Immature natural killer cell (primary cell): ENCODE results near the gene ITPR2. TPM values are rescaled to one million over a fixed set of nuclear protein-coding genes. Genes with fewer than 3 reads are reported as not detected.
"Not testable (repeated sequence)": the region's sequence is repeated elsewhere in the genome, so short reads cannot be mapped to it uniquely, and the experiment has no call there.

ENCODE experiments used
- DNase-seq, 3 donors: peaks; one replicate each; pipeline ENCODE4 v3.0.0; 2022; ENCODE audit warnings: mixed read lengths in 1 of 3
- H3K27ac Mint-ChIP-seq, 6 donors: one replicate each; pipeline ENCODE4 v1.8.0; 2020; ENCODE audit warnings: mixed read lengths in 6 of 6, mild to moderate bottlenecking in 5 of 6, inconsistent platforms in 4 of 6, moderate library complexity in 3 of 6
- H3K27me3 Mint-ChIP-seq, 3 donors: one replicate each; pipeline ENCODE4 v1.8.0; 2020 to 2021; ENCODE audit warnings: low read depth in 3 of 3, mild to moderate bottlenecking in 3 of 3, mixed read lengths in 3 of 3, moderate library complexity in 3 of 3, inconsistent platforms in 1 of 3
- H3K36me3 Mint-ChIP-seq, 3 donors: one replicate each; pipeline ENCODE4 v1.8.0; 2020; ENCODE audit warnings: mixed read lengths in 3 of 3, inconsistent platforms in 2 of 3, mild to moderate bottlenecking in 2 of 3
- H3K4me1 Mint-ChIP-seq, 2 donors: one replicate each; pipeline ENCODE4 v1.8.0; 2020; ENCODE audit warnings: inconsistent platforms in 2 of 2, mild to moderate bottlenecking in 2 of 2, mixed read lengths in 2 of 2, moderate library complexity in 1 of 2
- H3K4me3 Mint-ChIP-seq, 5 donors: one replicate each; pipeline ENCODE4 v1.8.0; 2020; ENCODE audit warnings: mild to moderate bottlenecking in 5 of 5, mixed read lengths in 5 of 5, inconsistent platforms in 3 of 5, moderate library complexity in 3 of 5
- H3K9me3 Mint-ChIP-seq, 6 donors: one replicate each; pipeline ENCODE4 v1.8.0; 2020; ENCODE audit warnings: mild to moderate bottlenecking in 6 of 6, mixed read lengths in 6 of 6, inconsistent platforms in 4 of 6, moderate library complexity in 3 of 6
- polyA plus RNA-seq, 3 donors: library from polyadenylated mRNA; unstranded; fragments of 300-500 nt; fragmentation: Illumina TruSeq; gene quantifications; one replicate each; pipeline ENCODE4 v1.2.3, GENCODE V29; 2021

Gene ITPR2
- polyA plus RNA-seq, 3 donors from 2014 or later, result 7.2 to 23.4 (median 7.4) TPM

DNA sequence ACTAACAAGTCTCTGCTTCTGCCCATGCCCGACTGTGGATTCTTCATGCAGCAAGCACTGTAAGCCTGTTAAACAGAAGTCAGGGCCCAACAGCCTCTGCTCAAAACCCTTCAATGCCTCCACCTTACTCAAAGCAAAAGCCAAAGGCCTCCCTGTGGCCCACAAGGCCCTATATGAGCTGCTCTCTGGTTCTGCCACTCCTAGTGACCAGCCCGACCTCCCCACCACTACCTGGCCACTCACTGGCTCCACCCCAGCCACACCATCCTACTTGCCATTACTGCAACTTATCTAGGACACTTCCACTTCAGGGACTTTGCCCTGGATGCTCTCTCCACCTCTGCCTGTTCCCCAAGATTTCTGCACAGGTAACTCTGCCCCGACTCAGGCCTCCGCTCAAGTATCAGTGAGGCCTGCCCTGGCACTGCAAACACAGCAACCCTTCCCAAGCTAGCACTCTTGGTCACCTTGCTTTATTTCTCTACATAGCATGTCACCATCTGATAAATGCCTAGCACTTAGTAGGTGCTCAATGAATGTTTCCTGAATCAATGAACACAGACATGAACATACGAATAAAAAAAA is 88.9 kb downstream of the ITPR2 start:
- peaks cover 34 to 55% of the 10 kb centered on the region in 2 donors for H3K4me1 Mint-ChIP-seq
- H3K4me3 Mint-ChIP-seq, result no peak overlapping the region
- H3K36me3 Mint-ChIP-seq, result peaks cover 3 to 12% (median 7%) of the 10 kb centered on the region in 3 donors
- H3K27me3 Mint-ChIP-seq, result peaks cover 0 to 3% (median 0%) of the 10 kb centered on the region in 3 donors
- peak overlapping the region in 2 of 6 donors; percentile 19 to 79 for H3K27ac Mint-ChIP-seq
- H3K9me3 Mint-ChIP-seq, result peaks cover 0 to 4% (median 0%) of the 10 kb centered on the region in 6 donors
- DNase-seq, result no peak

- Mint-ChIP-seq H3K27ac (peak overlapping the region in 1 of 6 donors; percentile 25), H3K9me3 (peaks cover 0 to 9% (median 2%) of the 10 kb centered on the region in 6 donors), H3K27me3 (peaks cover 0 to 3% (median 0%) of the 10 kb centered on the region in 3 donors), H3K36me3 (peaks cover 8 to 17% (median 11%) of the 10 kb centered on the region in 3 donors), H3K4me1 (peaks cover 18 to 35% of the 10 kb centered on the region in 2 donors), H3K4me3 (no peak overlapping the region)
- no peak for DNase-seq
Observed at GRCh38 chr12:26741584-26742227, 91.3 kb downstream of the ITPR2 start.

DNA sequence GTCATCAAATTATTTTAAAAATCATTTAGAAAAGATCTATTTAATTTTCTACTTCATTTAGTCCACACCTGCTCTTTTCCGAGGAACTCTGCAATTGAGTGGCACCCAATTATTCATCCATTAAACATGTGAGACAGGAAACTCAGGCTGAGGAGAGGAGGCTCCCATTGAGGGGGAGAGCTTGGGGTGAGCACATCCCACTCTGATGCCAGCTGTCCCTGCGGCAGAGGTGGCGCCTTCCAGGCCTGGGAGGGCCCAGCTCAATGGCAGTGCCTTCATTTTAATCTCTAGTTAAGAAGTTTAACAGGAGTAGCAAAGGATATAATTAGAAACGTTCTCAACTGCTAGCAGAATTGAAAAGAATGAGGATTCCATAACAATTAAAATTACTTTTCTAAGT is 92.0 kb downstream of the ITPR2 start:
- H3K27me3 Mint-ChIP-seq, result peaks cover 0 to 3% (median 0%) of the 10 kb centered on the region in 3 donors
- DNase-seq, result no peak
- peaks cover 8 to 17% (median 11%) of the 10 kb centered on the region in 3 donors for H3K36me3 Mint-ChIP-seq
- peaks cover 13 to 30% of the 10 kb centered on the region in 2 donors for H3K4me1 Mint-ChIP-seq
- H3K9me3 Mint-ChIP-seq, result peaks cover 0 to 9% (median 2%) of the 10 kb centered on the region in 6 donors
- no peak overlapping the region for H3K27ac Mint-ChIP-seq
- no peak overlapping the region for H3K4me3 Mint-ChIP-seq

- H3K4me3 Mint-ChIP-seq, result no peak overlapping the region
- H3K27me3 Mint-ChIP-seq, result peaks cover 0 to 3% (median 0%) of the 10 kb centered on the region in 3 donors
- H3K9me3 Mint-ChIP-seq, result peaks cover 0 to 9% (median 2%) of the 10 kb centered on the region in 6 donors
- peaks cover 8 to 17% (median 11%) of the 10 kb centered on the region in 3 donors for H3K36me3 Mint-ChIP-seq
- H3K27ac Mint-ChIP-seq, result no peak overlapping the region
- peaks cover 14 to 35% of the 10 kb centered on the region in 2 donors for H3K4me1 Mint-ChIP-seq
- DNase-seq, result no peak
Observed at GRCh38 chr12:26740348-26740747, 92.6 kb downstream of the ITPR2 start.

- Mint-ChIP-seq H3K9me3 (peaks cover 0 to 9% (median 2%) of the 10 kb centered on the region in 6 donors), H3K36me3 (peaks cover 8 to 17% (median 11%) of the 10 kb centered on the region in 3 donors), H3K27me3 (peaks cover 0 to 3% (median 0%) of the 10 kb centered on the region in 3 donors), H3K4me1 (peaks cover 20 to 45% of the 10 kb centered on the region in 2 donors), H3K27ac (no peak overlapping the region), H3K4me3 (no peak overlapping the region)
- DNase-seq, result no peak
Observed at GRCh38 chr12:26737487-26738030, 95.4 kb downstream of the ITPR2 start.

- H3K4me3 Mint-ChIP-seq, result no peak overlapping the region
- peaks cover 0 to 3% (median 0%) of the 10 kb centered on the region in 3 donors for H3K27me3 Mint-ChIP-seq
- peaks cover 8 to 15% (median 11%) of the 10 kb centered on the region in 3 donors for H3K36me3 Mint-ChIP-seq
- H3K9me3 Mint-ChIP-seq, result peaks cover 0 to 9% (median 2%) of the 10 kb centered on the region in 6 donors
- no peak overlapping the region for H3K27ac Mint-ChIP-seq
- H3K4me1 Mint-ChIP-seq, result peaks cover 24 to 47% of the 10 kb centered on the region in 2 donors
- no peak for DNase-seq
Observed at GRCh38 chr12:26736563-26737486, 96.2 kb downstream of the ITPR2 start.

GRCh38 chr12:26735249-26735639 is 97.8 kb downstream of the ITPR2 start:
- H3K36me3 Mint-ChIP-seq, result peaks cover 8 to 11% (median 8%) of the 10 kb centered on the region in 3 donors
- H3K9me3 Mint-ChIP-seq, result peaks cover 0 to 9% (median 2%) of the 10 kb centered on the region in 6 donors
- H3K4me3 Mint-ChIP-seq, result no peak overlapping the region
- no peak for DNase-seq
- H3K27me3 Mint-ChIP-seq, result peaks cover 0 to under 1% (median 0%) of the 10 kb centered on the region in 3 donors
- peaks cover 29 to 54% of the 10 kb centered on the region in 2 donors for H3K4me1 Mint-ChIP-seq
- H3K27ac Mint-ChIP-seq, result peak overlapping the region in 1 of 6 donors; percentile 7

DNA sequence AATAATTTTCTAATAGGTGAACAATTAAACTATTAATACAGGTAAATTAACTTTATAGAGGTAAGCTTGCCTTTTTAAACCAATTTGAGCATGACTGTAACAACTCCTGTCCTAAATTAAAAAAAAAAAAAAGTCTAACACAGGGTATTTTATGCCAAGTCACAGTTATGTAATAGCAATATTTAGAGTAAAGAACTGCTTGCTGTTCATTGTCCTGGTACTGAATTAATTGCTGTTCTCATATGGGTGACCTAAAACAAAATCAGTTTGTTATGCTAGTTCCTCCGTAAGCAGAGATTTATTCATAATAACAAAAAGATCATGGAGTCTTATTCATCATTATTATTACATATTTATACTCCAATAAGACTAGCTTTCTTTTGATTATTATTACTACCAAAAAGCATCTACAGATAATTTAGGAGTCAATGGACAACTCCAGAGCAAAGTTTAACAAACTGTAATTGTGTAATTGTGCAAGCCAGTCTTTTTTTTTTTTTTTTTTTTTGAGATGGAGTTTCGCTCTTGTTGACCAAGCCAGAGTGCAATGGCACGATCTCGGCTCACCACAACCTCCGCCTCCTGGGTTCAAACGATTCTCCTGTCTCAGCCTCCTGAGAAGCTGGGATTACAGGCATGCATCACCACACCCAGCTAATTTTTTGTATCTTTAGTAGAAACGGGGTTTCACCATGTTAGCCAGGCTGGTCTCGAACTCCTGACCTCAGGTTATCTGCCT is 98.3 kb downstream of the ITPR2 start:
- Mint-ChIP-seq H3K4me1 (peaks cover 35 to 60% of the 10 kb centered on the region in 2 donors), H3K36me3 (peaks cover 4 to 8% (median 8%) of the 10 kb centered on the region in 3 donors), H3K27me3 (no peaks in the 10 kb centered on the region), H3K4me3 (no peak overlapping the region), H3K9me3 (peaks cover 0 to 9% (median 2%) of the 10 kb centered on the region in 6 donors), H3K27ac (no peak overlapping the region)
- no peak for DNase-seq

DNA sequence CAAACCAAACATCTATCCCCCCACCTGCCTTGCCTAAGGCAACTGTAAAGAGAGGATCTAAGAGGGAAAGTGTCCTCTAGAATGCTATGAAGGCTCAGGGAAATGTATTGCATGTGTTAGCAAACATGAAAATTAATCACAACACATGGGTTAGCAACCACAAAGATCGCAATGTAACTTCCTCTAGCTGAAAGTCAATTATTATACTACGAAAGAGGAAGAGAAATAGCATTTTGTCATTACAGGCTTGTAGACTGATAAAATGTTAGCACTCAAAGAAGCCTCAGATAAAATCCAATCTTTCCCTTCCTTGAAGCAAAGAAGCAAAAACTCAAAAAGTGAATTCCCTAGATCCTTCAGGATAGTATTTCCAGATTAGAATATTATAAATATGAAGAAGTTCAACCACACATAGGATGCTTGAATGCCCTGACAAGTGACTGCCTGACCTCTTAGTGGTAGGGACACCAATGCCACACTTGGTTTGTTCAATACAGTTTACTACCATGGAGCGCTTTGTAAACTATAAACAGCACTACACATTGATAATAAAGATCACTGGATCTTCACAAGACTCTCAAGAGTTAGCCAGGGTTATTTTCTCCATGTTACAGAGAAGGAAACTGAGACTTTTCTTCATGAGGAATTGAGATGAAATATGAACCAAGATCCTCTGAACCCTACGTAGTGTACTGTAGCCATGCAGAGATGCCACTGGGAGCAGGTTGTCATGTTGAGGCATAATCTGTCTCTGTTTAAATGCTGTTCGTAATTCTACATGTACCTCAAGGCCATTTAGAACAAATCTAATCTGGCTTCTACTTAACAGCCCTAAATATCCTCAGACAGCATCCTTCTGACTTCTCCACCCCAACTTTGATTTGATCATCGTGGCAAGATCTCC is 100.7 kb downstream of the ITPR2 start:
- Mint-ChIP-seq H3K4me3 (peak overlapping the region; percentile 12 to 51 (median 24)), H3K27me3 (no peaks in the 10 kb centered on the region), H3K4me1 (peaks cover 54 to 79% of the 10 kb centered on the region in 2 donors), H3K36me3 (no peaks in the 10 kb centered on the region), H3K27ac (peak overlapping the region; percentile 13 to 73 (median 40)), H3K9me3 (no peaks in the 10 kb centered on the region)
- DNase-seq, result peak in 2 of 3 donors; percentile 6 to 8

- Mint-ChIP-seq H3K36me3 (no peaks in the 10 kb centered on the region), H3K27ac (peak overlapping the region in 1 of 6 donors; percentile 11), H3K9me3 (no peaks in the 10 kb centered on the region), H3K4me1 (peaks cover 55 to 80% of the 10 kb centered on the region in 2 donors), H3K4me3 (no peak overlapping the region), H3K27me3 (no peaks in the 10 kb centered on the region)
- no peak for DNase-seq
Observed at GRCh38 chr12:26730481-26731350, 102.3 kb downstream of the ITPR2 start.

DNA sequence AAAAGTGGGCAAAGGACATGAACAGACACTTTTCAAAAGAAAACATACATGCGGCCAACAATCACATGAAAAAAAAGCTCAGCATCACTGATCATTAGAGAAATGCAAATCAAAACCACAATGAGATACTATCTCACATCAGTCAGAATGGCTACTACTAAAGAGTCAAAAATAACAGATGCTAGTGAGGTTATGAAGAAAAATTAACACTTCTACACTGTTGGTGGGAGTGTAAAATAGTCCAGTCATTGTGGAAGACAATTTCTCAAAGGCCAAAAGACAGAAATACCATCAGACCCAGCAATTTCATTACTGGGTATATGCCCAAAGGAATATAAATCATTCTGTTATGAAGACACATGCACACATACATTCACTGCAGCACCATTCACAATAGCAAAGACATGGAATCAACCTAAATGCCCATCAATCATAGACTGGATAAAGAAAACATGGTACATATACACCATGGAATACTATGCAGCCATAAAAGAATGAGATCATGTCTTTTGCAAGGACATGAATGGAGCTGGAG is 103.8 kb downstream of the ITPR2 start:
- not testable (repeated sequence) for H3K36me3 Mint-ChIP-seq, H3K9me3 Mint-ChIP-seq, H3K27me3 Mint-ChIP-seq, H3K4me3 Mint-ChIP-seq, DNase-seq
- H3K4me1 Mint-ChIP-seq, result peaks cover 58 to 87% of the 10 kb centered on the region in 2 donors
- H3K27ac Mint-ChIP-seq, result peak overlapping the region in 4 of 6 donors; percentile 0 to 57 (median 2)
